HEK293 (cell line): ENCODE measurements around the gene ZNF280B.

Experiments used
- CTCF ChIA-PET: fragments of 350-600 bp; formaldehyde crosslinking; extraction: SDS; loops from one replicate; lab custom pipeline; 2021; ENCODE audit warnings: antibody characterized with exemption; lab: Yijun Ruan, JAX
- POLR2A ChIA-PET: fragments of 300-600 bp; formaldehyde crosslinking; extraction: SDS; loops from one replicate; lab custom pipeline; 2020; ENCODE audit warnings: antibody characterized with exemption, inconsistent platforms; lab: Yijun Ruan, JAX
- H3K27ac ChIP-seq: fragments of 200-500 bp; sonication (Bioruptor generic); 2 replicates; pipeline ENCODE4 v1.5.1; 2014; ENCODE audit warnings: low read depth, low read length, control low read depth, inconsistent platforms; ENCODE audit errors: extremely low read depth
- H3K36me3 ChIP-seq, 2 experiments: fragments of 200-500 bp in 1 of 2; sonication (Bioruptor generic) in 1 of 2; 1 replicate in 1 of 2; 2 replicates in 1 of 2; pipeline ENCODE4 v1.5.1; 2014 to 2017; ENCODE audit warnings: inconsistent platforms in 2 of 2, low read length in 2 of 2; ENCODE audit not compliant: control insufficient read depth in 2 of 2, insufficient read depth in 1 of 2
- H3K4me1 ChIP-seq: fragments of 200-500 bp; sonication (Bioruptor generic); 2 replicates; pipeline ENCODE4 v1.5.1; 2014; ENCODE audit warnings: mild to moderate bottlenecking, low read length, inconsistent platforms; ENCODE audit not compliant: control insufficient read depth, insufficient read depth
- H3K4me3 ChIP-seq: 2 replicates; pipeline ENCODE4 v1.5.1; 2011; ENCODE audit warnings: low read depth, mild to moderate bottlenecking, control low read depth, low read length, moderate library complexity
- H3K9me3 ChIP-seq: fragments of 200-500 bp; sonication (Bioruptor generic); 2 replicates; pipeline ENCODE4 v1.5.1; 2014; ENCODE audit warnings: low read depth, low read length, inconsistent platforms; ENCODE audit not compliant: control insufficient read depth, insufficient read depth
- CTCF ChIP-seq: fragments of 450-650 bp; formaldehyde crosslinking; IDR thresholded peaks from 2 replicates; pipeline ENCODE4 v1.5.1; 2016; ENCODE audit warnings: missing biosample characterization, missing genetic modification characterization
- ZBTB1 ChIP-seq: fragments of 450-650 bp; formaldehyde crosslinking; IDR thresholded peaks from 2 replicates; pipeline ENCODE4 v1.5.1; 2016; ENCODE audit warnings: missing biosample characterization, missing genetic modification characterization
- ZBTB21 ChIP-seq: fragments of 450-650 bp; formaldehyde crosslinking; IDR thresholded peaks from 2 replicates; pipeline ENCODE4 v1.5.1; 2017; ENCODE audit warnings: missing biosample characterization, missing genetic modification characterization
- ZBTB48 ChIP-seq: fragments of 450-650 bp; formaldehyde crosslinking; IDR thresholded peaks from 2 replicates; pipeline ENCODE4 v1.5.1; 2016; ENCODE audit warnings: missing biosample characterization, missing genetic modification characterization
- ZFP3 ChIP-seq: fragments of 450-650 bp; formaldehyde crosslinking; IDR thresholded peaks from 2 replicates; pipeline ENCODE4 v1.5.1; 2016; ENCODE audit warnings: low read depth, missing biosample characterization, missing genetic modification characterization
- ZIC2 ChIP-seq: fragments of 450-650 bp; formaldehyde crosslinking; IDR thresholded peaks from 2 replicates; pipeline ENCODE4 v1.5.1; 2016; ENCODE audit warnings: missing biosample characterization, missing genetic modification characterization
- ZNF157 ChIP-seq: fragments of 450-650 bp; formaldehyde crosslinking; IDR thresholded peaks from 2 replicates; pipeline ENCODE4 v1.5.1; 2016; ENCODE audit warnings: missing biosample characterization, missing genetic modification characterization
- ZNF16 ChIP-seq: fragments of 450-650 bp; formaldehyde crosslinking; IDR thresholded peaks from 2 replicates; pipeline ENCODE4 v1.5.1; 2016; ENCODE audit warnings: low read depth, missing biosample characterization, missing genetic modification characterization
- ZNF19 ChIP-seq: fragments of 450-650 bp; formaldehyde crosslinking; IDR thresholded peaks from 2 replicates; pipeline ENCODE4; 2016; ENCODE audit warnings: missing biosample characterization, missing genetic modification characterization, low read depth
- ZNF23 ChIP-seq: fragments of 450-650 bp; formaldehyde crosslinking; IDR thresholded peaks from 2 replicates; pipeline ENCODE4 v1.5.1; 2016; ENCODE audit warnings: missing biosample characterization, missing genetic modification characterization, borderline replicate concordance
- ZNF248 ChIP-seq: fragments of 450-650 bp; formaldehyde crosslinking; IDR thresholded peaks from 2 replicates; pipeline ENCODE4 v1.5.1; 2017; ENCODE audit warnings: missing biosample characterization, missing genetic modification characterization
- ZNF280D ChIP-seq: fragments of 450-650 bp; formaldehyde crosslinking; IDR thresholded peaks from 2 replicates; pipeline ENCODE4 v1.5.1; 2016; ENCODE audit warnings: missing biosample characterization, missing genetic modification characterization
- ZNF292 ChIP-seq: fragments of 450-650 bp; formaldehyde crosslinking; IDR thresholded peaks from 2 replicates; pipeline ENCODE4 v1.5.1; 2016; ENCODE audit warnings: low read depth, missing biosample characterization, missing genetic modification characterization, borderline replicate concordance
- ZNF423 ChIP-seq: fragments of 450-650 bp; formaldehyde crosslinking; IDR thresholded peaks from 2 replicates; pipeline ENCODE4 v1.5.1; 2016; ENCODE audit warnings: missing biosample characterization, missing genetic modification characterization
- ZNF518A ChIP-seq: fragments of 450-650 bp; formaldehyde crosslinking; conservative IDR thresholded peaks from 2 replicates; pipeline ENCODE4 v1.5.1; 2016; ENCODE audit warnings: low read depth, missing biosample characterization, missing genetic modification characterization
- ZNF624 ChIP-seq: fragments of 450-650 bp; formaldehyde crosslinking; IDR thresholded peaks from 2 replicates; pipeline ENCODE4 v1.5.1; 2017; ENCODE audit warnings: missing biosample characterization, missing genetic modification characterization
- ZNF692 ChIP-seq: fragments of 450-650 bp; formaldehyde crosslinking; IDR thresholded peaks from 2 replicates; pipeline ENCODE4 v1.5.1; 2016; ENCODE audit warnings: missing biosample characterization, missing genetic modification characterization
- ZNF837 ChIP-seq: fragments of 450-650 bp; formaldehyde crosslinking; IDR thresholded peaks from 2 replicates; pipeline ENCODE4 v1.5.1; 2016; ENCODE audit warnings: missing biosample characterization, missing genetic modification characterization
- ZSCAN23 ChIP-seq: fragments of 450-650 bp; formaldehyde crosslinking; IDR thresholded peaks from 2 replicates; pipeline ENCODE4 v1.5.1; 2016; ENCODE audit warnings: missing biosample characterization, missing genetic modification characterization
- TF ChIP-seq, protein P1 (sequence below): fragments of 450-650 bp; formaldehyde crosslinking; IDR thresholded peaks from 2 replicates; pipeline ENCODE4 v1.5.1; 2017; ENCODE audit warnings: missing biosample characterization, missing genetic modification characterization

Gene ZNF280B

GRCh38 chr22:22484023-22484422 is 24.5 kb downstream of the ZNF280B start:
- POLR2A ChIA-PET: no interaction called here
- H3K4me3 ChIP-seq: no peak overlapping the region
- no peak for TF ChIP-seq ZIC2
- no peak for TF ChIP-seq ZNF16 (tag by site-specific recombination)
- TF ChIP-seq ZBTB21 (tag by site-specific recombination): no peak
- TF ChIP-seq ZNF518A (tag by site-specific recombination): no peak
- no peak for TF ChIP-seq ZBTB1 (tag by site-specific recombination)
- no peak for TF ChIP-seq ZNF157
- TF ChIP-seq ZNF692 (tag by site-specific recombination): no peak
- TF ChIP-seq ZFP3 (tag by site-specific recombination): no peak
- TF ChIP-seq, protein P1, sequence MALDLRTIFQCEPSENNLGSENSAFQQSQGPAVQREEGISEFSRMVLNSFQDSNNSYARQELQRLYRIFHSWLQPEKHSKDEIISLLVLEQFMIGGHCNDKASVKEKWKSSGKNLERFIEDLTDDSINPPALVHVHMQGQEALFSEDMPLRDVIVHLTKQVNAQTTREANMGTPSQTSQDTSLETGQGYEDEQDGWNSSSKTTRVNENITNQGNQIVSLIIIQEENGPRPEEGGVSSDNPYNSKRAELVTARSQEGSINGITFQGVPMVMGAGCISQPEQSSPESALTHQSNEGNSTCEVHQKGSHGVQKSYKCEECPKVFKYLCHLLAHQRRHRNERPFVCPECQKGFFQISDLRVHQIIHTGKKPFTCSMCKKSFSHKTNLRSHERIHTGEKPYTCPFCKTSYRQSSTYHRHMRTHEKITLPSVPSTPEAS (tag by site-specific recombination): no peak
- no peak for TF ChIP-seq ZNF837 (tag by site-specific recombination)
- no peak for TF ChIP-seq ZBTB48 (tag by site-specific recombination)
- no peak for TF ChIP-seq ZNF248 (tag by site-specific recombination)
- no peak for TF ChIP-seq ZNF292 (tag by site-specific recombination)
- no peak for TF ChIP-seq CTCF (tag by site-specific recombination)
- TF ChIP-seq, all 188 proteins: peak for 0

GRCh38 chr22:22480940-22481339 is 27.6 kb downstream of the ZNF280B start:
- no peaks in the 10 kb centered on the region for H3K4me1 ChIP-seq
- no peak overlapping the region for H3K27ac ChIP-seq
- CTCF ChIA-PET: interaction anchor here (0.5 to 12.6 kb wide), 4 partner anchors 15 to 365 kb away, joined by 3 to 87 read pairs (median 4); no protein-coding TSS in a partner anchor
- H3K9me3 ChIP-seq: no peaks in the 10 kb centered on the region
- POLR2A ChIA-PET: interaction anchor here (0.9 to 1.0 kb wide), 2 partner anchors 23 to 28 kb away, joined by 3 read pairs; partner anchors contain the start of gene ZNF280B
- peaks cover 0 to 10% of the 10 kb centered on the region in 2 experiments; a peak in 2 of 3 replicates for H3K36me3 ChIP-seq
- H3K4me3 ChIP-seq: no peak overlapping the region
- TF ChIP-seq ZNF280D (tag by site-specific recombination): no peak
- TF ChIP-seq ZNF19 (tag by site-specific recombination): no peak
- no peak for TF ChIP-seq ZNF624
- no peak for TF ChIP-seq ZSCAN23
- no peak for TF ChIP-seq ZNF423 (tag by site-specific recombination)
- TF ChIP-seq ZNF23 (tag by site-specific recombination): no peak
- TF ChIP-seq CTCF (tag by site-specific recombination): no peak

More at GRCh38 chr22:22484023-22484422, 24.5 kb downstream of the ZNF280B start:
- CTCF ChIA-PET: interaction anchor here (0.6 to 1.0 kb wide), 2 partner anchors 352 to 400 kb away, joined by 4 to 5 read pairs; no protein-coding TSS in a partner anchor
- peaks cover 0 to 38% of the 10 kb centered on the region in 2 experiments; a peak in 2 of 3 replicates for H3K36me3 ChIP-seq
- H3K4me1 ChIP-seq: no peaks in the 10 kb centered on the region
- H3K9me3 ChIP-seq: no peaks in the 10 kb centered on the region
- H3K27ac ChIP-seq: no peak overlapping the region
